HG03066 (cell line): Measurements from ENCODE around the gene RAB4A.
"Not testable (repeated sequence)": the region's sequence is repeated elsewhere in the genome, so short reads cannot be mapped to it uniquely, and the experiment has no call there.

ENCODE experiments used
- ATAC-seq: cut with Tn5 transposase; IDR thresholded peaks from one replicate; pipeline ENCODE4 v1.9.1; 2021; ENCODE audit warnings: low read depth; ENCODE audit not compliant: unreplicated experiment

The RAB4A gene

DNA sequence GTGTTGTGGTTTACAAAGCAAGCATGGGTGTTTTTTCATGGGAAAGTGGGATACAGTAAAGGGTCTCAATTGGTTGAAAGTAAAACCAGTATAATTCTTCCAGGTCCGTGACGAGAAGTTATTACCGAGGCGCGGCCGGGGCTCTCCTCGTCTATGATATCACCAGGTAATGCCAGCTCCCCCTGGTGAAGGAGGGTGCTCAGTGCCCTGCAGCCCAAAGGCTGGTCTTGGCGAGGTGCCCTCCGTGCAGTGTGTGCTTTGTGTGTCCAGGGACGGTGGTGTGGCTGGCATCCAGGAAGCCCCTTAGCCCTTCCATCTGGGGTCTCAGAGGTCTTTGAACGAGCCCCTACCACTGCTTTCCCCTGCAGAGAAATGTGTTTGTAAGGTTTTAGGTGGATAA is 24.8 kb downstream of the RAB4A start:
- ATAC-seq, result no peak

DNA sequence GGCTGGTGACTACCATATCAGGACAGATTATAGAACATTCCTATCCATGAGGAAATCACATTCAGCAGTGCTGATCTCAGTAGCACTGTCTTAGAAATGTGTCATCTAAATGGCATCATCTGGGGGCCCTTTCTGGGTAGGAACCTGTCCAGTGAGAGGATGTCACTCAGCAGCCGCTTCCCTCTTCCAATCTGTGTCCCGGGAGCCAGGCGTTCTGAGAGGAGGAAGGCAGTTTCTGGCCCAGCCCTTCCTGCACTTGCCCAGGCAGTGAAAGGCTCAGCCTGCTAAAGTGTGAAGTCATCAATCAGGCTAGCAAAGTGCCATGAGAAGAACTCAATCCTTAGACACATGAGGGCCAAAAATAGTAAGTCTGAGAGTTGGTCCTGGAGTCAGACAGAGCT is 25.6 kb downstream of the RAB4A start:
- no peak for ATAC-seq

DNA sequence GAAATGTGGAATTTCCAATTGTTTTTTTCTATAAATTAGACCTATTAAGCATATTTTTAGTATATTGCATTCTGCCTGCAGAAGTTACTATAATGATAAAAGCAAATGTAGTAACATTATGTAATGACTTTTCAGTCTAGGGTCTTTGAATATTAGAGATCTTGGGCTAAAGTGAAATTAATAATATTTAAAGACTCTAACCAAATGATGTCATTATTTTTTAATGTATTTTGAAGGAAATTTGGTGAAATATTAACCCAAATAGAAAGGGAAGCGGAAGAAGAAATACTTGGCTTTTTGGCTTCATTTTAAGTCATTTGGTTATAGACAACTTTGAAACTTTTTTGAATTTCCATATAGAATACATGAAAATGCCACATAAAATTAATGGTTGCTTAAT is 26.8 kb downstream of the RAB4A start:
- ATAC-seq, result no peak

DNA sequence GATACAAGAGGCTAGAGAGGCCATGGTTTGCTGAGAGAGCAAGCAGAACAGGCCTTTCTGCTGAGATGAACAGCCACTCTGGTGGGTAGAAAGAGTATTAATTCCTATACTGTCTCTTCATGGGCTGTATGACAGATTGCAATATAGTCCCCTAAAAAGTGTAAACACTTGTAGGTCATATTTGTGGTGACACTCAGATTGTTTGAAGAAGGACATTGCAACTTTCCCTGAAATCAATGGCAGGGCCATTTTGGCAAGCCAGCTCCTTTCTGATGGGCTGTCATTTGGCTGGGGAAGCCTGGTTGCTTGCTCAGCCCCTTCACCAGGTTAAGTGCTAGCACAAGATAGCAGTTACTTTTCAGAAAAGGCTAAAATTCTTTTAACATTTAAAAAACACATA is 27.5 kb downstream of the RAB4A start:
- no peak for ATAC-seq

DNA sequence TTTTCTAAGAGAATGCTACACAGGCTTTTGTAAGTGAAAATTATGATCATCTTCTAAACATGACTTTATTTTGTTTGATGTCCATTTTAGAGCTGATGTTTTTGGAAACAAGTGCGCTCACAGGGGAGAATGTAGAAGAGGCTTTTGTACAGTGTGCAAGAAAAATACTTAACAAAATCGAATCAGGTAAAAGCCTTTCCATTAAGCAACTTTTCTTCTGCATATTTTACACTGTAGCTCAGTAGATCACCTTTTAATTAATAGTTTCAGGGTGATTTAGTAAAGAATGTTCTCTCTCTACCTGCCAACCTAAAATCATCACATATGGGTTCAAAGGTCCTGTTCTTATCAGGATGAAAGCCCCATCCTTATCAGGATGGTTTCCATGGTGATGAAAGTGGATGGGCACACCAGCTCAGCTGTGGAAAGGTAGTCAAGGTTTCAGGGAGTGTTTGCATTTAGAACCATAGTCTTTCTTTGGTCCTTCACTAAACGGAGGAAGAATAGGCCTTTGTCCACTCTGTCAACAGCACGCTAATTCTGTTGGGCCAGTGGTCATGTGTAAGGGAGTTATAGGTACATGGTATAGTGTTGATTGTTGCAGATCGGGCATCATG is 28.1 kb downstream of the RAB4A start:
- ATAC-seq, result no peak

DNA sequence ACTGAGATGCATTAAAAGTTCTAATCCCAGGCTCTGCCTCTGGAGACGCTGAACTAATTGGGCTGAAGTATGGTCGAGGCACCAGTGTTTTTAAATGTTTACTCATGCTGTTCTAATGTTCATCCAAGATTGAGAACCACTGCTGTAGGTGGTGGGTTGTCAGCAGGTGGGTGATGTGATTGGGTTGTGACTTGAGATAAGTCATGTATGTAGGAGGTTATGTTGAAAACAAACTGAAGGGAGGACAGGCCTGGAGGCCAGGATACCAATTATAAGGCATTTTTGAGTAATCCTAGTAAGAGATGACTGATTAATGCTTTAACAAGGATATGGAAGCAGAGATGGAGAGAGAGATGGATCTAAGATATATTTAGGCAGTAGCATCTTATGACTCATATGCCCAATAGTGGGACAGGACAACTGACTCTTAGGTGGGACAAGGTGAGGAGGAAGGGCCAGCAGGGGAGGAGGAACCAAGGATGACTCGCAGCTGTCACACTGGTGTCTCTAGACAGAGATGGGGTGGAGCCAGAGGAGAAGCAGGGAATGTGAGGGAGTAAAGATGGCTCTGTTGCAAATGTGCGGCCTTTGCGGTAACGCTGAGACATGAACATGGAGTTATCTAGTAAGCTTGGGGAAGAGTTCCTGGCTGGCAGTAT is 29.3 kb downstream of the RAB4A start:
- ATAC-seq, result no peak

DNA sequence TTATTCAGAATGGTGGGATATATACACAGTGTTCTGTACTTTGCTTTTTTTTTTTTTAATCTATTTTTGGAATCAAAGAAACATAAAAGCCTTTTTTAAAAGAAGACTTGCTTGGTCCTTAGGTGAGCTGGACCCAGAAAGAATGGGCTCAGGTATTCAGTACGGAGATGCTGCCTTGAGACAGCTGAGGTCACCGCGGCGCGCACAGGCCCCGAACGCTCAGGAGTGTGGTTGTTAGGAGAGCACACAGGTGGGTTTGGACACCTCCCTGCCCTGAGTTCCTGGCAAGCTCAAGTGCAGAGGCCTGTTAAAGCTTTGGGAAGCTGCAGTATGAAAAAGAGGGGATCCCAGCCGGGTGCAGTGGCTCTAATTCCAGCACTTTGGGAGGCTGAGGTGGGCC is 31.8 kb downstream of the RAB4A start:
- no peak for ATAC-seq

DNA sequence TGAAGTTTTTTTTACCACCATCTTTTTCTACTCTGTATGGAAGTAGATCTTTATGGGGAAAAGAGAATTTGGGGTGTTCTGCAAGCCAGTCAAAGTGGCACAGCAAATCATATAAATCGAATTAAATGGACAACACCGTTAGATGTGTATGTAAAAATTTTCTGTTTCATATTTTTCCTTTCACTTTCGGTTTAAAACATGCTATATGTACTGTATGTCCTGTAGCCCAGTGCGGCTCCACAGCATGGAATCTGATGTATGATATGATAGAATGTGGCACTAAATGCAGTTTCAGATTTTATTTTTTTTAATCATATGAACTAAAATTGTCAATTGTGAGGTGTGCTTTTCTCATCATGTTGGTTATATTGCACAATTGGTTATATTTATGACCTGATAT is 32.9 kb downstream of the RAB4A start:
- no peak for ATAC-seq

DNA sequence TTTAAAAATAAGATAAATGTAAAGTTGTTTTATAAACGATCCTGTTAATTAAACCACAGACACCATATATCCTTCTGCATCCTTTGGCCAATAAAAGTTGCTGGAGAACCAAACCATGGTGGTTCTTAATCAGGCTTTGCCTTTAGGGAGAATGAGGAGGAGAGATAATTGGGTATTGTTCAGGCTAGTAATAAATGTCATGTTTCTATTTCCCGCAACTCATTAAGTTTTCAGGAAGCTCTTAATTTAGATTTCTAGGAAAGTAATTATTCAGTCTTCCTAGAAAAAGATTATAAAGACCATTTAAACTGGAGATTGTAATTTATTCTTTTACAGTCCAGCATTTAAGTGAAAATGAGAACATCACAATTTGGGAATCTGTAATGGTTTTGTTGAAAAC is 34.5 kb downstream of the RAB4A start:
- ATAC-seq, result no peak

DNA sequence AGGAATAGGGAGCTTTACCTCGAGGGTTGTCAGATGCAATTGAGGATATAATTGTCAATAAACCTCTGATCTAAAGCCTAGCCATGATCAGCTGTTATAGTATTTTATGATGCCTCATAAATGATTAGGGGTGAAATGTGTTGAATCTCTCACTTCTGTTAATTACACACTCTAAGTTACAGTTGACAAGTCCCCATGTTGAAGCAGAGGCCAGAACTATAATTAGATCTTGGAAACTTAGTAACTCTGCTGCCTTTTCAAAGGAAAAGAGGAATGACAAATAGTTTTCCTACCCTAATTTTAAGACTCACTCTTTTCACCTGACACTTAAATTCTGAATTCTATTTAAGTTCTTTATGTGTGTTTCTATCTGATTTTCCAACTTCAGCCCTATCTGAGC is 38.2 kb downstream of the RAB4A start:
- ATAC-seq, result no peak

DNA sequence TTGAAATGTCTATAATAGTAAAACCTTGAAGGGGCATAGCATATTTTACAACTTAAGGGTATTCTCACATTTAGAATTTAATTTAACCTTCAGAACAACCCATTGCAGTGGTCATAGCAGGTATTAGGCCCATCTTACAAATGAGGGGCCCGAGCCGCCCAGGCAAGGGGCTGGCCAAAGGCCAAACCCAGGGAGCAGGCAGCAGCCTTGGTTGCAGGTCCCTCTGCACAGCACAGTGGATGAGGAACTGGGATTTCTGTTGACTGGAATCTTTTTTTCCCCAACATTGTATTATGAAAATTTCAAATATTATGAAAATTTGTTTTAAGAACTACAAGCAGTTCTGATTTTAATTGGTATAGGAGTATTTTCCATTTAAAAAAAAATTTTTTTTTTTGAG is 38.8 kb downstream of the RAB4A start:
- ATAC-seq, result no peak

DNA sequence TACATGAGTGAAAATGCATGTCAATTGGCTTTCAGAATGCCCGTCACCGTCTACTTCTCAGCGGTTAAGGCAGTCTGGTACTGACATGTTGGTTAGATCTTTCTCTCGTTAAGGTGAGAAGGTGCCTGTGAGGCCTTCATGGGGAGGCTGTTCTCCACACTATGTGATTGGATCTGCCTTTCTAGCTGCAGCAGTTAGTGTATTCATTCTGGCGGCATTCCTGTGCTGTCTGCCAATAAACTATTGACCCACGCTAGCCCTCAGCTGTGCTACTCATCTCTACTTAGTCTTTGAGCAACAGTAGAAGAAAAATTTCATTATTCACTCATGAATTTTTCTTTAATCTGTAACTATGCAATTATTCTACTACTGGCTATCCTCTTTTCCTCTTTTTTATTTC is 39.9 kb downstream of the RAB4A start:
- no peak for ATAC-seq

DNA sequence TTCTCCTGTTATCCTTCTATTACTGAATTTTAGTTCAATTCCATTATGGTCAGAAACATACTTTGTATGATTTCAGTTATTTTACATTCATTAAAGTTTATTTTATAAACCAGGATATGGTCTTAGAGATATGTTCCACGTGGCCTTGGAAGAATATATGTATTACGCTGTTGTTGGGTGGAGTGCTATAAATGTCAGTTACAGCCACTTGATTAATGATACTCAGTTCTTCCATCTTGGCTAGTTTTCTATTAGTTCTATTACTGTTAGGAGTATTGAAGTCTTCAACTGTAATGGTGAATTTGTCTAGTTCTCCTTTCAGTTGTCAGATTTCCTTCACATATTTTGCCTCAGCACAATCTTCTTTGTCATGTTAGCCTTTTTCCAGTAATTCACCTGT is 45.3 kb downstream of the RAB4A start:
- no peak for ATAC-seq

DNA sequence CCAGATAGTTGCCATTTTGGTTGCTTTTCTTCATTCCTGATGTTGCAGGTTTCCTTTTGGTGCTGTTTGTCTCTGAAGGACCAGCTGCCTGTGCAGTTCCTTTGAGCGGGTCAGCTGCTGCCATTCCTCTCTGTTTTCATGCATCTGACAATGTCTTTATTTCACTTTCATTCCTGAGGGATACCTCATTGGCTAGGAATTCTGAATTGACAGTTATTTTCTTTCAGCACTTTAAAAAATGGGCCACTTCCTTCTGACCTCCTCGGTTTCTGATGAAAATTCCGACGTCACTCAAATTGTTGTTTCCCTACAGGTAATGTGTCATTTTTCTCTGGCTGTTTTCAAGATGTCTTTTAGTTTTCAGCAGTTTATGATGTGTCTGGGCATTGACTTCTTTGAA is 47.1 kb downstream of the RAB4A start:
- no peak for ATAC-seq

DNA sequence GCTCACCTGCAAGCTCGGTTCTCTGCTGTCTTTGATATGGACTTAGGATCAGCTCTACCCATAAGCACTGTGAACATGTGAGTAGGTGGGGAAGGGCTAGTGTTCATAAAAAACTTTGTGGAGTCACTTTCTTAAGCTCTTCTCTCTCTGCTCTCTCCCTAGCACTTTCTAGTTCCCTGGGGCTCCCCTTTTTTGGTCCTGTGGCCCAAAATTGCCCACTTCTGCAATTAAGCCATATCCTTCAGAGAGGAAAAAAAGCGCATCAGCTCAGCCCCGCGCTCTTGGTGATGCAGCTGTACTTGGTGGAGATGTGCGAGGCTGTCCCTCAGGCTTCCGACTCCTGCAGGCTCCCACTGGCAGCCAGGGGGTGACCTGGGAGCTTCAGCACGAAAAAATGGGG is 48.6 kb downstream of the RAB4A start:
- no peak for ATAC-seq

DNA sequence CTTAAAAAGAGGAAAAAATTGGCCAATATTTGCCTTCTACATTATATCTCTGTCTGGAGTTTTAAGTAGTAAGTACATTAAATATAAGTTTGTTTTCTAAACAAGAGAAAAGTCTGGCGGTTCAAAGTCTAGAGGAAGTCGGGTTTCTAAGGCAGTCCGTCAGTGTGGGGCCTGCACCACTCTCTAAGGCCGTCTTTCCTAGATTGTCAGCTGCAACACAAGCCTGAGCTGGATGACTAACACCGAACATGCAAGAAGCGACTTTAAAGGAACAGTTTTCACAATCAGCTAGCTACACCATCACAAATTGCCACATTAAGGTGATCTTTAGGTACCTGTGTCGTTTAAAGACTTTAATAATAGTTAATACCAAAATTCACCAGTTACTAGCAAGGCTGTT is 52.3 kb downstream of the RAB4A start:
- no peak for ATAC-seq

DNA sequence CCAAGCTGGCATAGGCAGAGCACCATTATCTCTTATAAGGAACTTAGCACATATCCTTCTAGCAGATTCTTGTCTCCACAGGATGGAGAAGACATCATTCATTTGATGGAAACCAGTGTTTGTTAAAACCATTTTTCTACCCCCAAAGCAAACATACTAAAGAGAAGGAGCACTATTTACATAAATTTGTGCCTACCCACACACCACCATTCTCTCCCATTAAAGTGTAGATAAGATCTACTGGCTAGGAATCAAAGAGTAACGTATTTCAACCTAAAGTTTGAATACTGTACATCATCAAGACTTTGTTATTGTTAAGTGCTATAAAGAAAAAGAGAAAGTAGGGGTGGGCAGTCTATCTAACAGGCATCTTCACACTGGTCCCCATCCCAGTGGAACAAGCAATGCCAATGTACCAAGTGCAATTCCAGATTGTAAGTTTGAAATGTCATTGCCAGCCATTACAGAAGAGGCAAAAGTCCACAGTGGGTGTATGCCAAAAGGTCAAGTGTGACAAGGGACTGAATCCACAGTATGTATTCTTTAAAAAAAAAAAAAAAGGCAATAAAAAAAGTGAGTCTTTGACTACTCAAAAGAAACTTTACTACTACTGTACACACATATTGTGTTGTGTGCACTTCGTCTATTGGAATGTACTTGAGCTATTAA is 53.1 kb downstream of the RAB4A start:
- ATAC-seq, result no peak

DNA sequence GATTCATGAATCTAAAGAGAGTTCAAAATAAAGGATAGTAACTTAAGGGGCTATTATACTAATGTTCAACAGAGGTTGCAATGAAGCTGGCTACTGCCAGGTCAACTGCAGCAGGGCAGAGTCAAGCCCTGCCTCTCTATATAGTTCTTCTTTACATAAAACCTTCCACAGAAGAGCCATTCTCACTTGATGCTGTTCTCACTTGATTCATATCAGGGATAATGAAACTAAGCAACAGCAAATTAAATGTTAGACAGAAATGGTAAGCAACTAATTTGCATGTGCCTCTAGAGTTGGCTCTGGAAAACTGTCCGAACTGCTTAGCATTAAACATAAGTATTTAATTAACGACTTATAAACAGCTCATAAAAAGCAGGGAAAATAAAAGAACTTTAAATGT is 54.5 kb downstream of the RAB4A start:
- no peak for ATAC-seq

DNA sequence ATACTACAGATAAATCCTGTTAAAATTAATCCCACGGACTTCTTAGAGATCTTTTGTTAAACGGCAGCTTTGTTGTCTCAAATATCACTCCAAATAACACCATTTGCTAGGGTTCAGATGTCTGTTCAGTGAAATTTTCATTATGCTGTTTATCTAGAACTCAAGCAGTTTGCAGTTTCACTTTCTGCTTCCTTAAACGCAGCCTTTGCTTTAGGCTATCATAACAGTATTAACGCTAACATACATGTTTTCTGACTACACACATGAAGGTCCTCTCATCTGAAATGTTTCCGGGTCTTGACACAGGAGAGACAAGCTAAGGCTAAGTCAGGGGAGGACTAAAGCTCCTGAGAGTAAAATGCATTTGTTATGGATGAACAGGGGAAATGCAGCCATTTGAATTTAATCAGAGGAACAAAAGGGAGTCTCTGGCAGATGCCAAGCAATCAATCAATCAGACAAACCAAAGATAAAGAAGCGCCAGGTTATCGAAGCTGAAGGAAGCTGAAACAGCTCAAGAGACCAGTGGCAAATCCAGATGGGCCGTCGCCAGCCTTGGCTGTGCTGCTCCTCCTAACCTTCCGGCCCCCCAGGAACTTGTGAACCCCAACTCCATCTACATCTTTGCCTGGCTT is 55.1 kb downstream of the RAB4A start:
- ATAC-seq, result no peak

DNA sequence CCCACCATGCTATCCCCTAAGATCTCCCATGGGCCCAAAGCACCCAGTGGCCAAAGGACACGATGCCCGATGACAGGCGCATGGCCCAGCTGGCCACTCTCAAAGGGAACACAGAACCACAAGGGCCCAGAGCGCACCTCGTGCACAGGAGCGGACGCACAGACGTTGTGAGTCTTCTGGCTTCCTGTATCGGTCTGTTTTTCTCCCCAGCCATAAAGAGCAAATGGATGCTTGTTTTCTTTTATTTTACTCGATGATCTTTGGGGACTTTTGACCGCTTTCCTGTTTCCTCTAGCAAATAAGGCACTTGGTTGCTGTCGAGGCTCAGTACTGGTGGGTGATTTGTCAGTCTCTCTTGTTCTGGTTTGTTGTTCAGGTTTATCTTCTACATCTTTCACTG is 55.7 kb downstream of the RAB4A start:
- no peak for ATAC-seq

DNA sequence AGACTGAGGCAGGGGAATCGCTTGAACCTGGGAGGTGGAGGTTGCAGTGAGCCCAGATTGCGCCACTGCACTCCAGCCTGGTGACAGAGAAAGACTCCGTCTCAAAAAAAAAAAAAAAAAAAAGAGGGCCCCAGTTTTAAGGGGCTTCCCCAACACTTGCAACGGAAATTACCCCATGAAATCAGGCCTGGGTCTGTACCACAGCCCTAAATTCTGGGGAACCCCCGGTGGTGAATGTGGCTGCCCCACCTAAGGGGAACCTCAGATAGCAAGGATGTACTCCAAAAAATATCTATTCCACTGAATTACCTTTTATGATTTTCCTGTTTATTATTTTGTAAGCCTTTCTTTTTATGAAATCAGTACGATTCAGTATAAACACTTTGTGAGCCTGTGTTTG is 56.9 kb downstream of the RAB4A start:
- ATAC-seq, result not testable (repeated sequence)
